HFF-Myc (cell line): Measurements from ENCODE around the gene RNF222.

Source experiments
- DNase-seq: peaks from one replicate; pipeline ENCODE4 v3.0.0-alpha.2; 2011; ENCODE audit warnings: low read depth; ENCODE audit errors: extremely low read depth
- H3K4me3 ChIP-seq: replicated peaks from 2 replicates; pipeline ENCODE4 v1.5.1; 2011; ENCODE audit warnings: low read depth, mild to moderate bottlenecking, control low read depth, low read length
- CTCF ChIP-seq: IDR thresholded peaks from 2 replicates; pipeline ENCODE4 v1.5.1; 2012; ENCODE audit warnings: mild to moderate bottlenecking, low read depth, low read length, control low read depth; ENCODE audit errors: missing control alignments

RNF222 gene

GRCh38 chr17:8413938-8414337, 16.3 kb upstream of the RNF222 start:
- H3K4me3 ChIP-seq: no peak overlapping the region
- DNase-seq: no peak
- no peak for TF ChIP-seq CTCF

DNA sequence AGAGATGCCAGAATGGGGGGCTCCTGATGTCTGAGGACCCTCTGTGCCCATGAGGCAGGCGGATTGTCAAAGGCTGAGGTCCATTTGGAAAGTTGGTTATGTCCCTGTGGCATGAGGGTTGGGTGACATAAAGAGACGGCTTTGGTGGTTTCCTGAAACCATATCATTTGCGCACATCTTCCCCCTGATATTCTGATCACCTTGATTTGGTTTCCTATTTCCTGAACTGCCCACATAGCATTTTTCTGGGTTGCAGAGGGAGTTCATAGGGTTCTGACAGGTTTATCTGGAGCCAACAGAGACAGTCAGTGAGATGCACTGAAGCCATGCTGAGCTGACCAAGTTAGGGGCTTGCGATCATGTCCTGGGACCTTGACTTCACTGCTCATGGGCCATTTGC, 15.7 kb upstream of the RNF222 start:
- no peak for DNase-seq
- no peak for TF ChIP-seq CTCF
- no peak overlapping the region for H3K4me3 ChIP-seq

GRCh38 chr17:8412089-8412488, 14.5 kb upstream of the RNF222 start:
- H3K4me3 ChIP-seq: no peak overlapping the region
- no peak for DNase-seq
- TF ChIP-seq CTCF: no peak

- no peak overlapping the region for H3K4me3 ChIP-seq
- DNase-seq: no peak
- no peak for TF ChIP-seq CTCF
Observed at GRCh38 chr17:8410883-8411238, 13.2 kb upstream of the RNF222 start.

DNA sequence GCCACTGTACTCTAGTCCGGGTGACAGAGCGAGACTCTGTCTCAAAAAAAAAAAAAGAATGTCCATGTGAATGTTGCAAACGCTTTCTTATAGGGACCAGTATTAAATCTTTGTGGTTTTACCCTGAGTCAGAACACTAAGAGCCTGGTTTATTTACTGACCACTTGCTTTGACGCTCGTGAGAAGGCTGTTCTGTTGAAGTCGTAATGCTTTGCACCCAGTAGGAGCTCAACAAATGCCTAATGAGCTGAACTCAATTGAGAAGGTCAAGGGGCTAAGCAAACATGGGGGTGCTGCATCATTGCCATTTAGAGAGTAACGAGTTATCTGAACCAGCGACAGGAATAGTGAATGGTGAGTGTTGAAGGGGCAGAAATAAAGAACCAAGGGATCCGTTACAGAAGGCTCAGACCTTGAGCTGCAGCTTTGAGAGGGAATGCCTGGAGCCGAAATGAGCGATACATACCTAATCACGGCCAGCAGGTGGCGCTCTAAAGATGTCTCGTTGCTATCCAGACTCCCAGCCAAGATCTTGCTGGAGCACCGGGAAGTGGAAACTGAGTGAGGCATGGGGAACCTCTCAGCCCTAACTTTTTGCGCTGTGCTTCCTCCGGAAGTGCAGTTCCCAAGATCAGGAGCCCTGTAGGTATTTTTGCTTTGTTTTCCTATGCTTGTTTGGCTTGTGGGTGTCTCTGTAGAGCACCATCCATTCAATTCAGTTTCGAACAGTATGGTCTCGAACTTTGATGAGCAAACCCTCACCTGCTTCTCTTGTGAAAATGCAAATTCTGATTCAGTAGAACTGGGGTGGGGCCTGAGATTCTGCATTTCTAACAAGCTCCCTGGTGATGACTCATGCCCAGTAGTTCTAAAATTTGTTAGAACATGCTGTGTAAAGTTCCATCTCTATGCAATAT, 12.6 kb upstream of the RNF222 start:
- peak; percentile 84 for DNase-seq
- H3K4me3 ChIP-seq: no peak overlapping the region
- TF ChIP-seq CTCF: peak; percentile 89

GRCh38 chr17:8408371-8408770, 10.7 kb upstream of the RNF222 start:
- DNase-seq: no peak
- no peak for TF ChIP-seq CTCF
- no peak overlapping the region for H3K4me3 ChIP-seq
